ENCODE results near the gene THUMPD2.

The THUMPD2 gene

DNA sequence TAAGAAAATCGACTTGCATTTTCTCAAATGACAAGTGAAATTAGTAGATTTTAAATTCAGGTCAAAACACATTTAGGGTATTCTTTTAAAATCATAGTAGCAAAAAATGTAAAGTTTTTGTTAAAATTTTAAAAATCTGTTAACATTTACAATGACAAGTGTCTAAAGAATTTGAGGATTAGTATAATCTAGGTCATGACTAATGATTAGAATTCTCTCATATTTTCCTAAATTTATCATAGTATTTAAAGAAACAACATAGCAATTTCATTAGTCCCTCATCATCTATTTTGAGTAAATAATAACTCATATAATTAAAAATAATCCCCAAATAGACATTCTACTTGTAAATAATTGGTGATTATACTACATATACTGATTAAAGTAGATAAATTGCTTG, 23.6 kb downstream of the THUMPD2 start:
- DNase-seq = no peak

DNA sequence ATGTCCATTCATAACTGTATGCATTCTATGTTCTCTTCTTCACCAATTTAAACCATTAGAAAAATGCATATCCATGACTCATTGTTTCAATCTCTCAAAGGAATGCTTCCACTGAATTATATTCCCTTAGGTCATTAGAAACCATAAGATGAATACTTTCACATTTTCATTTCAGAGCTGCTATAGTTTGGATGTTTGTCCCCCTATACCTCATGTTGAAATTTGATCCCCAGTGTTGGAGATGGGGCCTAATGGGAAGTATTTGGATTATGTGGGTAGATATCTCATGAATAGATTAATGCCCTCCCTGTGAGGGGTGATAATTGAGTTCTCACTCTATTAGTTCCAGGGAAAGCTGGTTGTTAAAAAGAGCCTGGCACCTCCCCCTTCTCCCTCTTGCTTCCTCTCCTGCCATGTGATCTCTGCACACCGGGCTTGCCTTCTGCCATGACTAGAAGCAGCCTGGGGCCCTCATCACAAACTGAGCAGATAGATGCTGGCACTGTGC, 35.7 kb downstream of the THUMPD2 start:
- DNase-seq = peak; percentile 74

DNA sequence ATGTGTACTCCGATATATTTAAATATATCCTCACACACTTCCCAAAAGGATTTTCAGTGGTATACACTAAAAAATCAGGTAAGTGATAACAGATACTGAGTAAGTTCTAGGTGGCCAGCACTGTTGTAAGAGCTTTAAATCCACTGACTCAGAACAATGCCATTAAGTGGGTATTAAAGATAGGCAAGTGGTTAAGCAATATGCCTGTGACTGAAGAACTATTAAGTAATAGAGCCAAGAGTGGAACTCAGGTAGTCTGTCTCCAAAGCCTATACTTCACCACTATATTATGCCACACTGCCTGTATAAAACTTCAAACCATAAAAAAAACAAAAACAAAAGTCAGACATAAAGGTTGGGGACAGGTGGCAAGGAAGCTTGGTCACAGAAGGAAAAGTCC, 37.2 kb downstream of the THUMPD2 start:
- DNase-seq = no peak

DNA sequence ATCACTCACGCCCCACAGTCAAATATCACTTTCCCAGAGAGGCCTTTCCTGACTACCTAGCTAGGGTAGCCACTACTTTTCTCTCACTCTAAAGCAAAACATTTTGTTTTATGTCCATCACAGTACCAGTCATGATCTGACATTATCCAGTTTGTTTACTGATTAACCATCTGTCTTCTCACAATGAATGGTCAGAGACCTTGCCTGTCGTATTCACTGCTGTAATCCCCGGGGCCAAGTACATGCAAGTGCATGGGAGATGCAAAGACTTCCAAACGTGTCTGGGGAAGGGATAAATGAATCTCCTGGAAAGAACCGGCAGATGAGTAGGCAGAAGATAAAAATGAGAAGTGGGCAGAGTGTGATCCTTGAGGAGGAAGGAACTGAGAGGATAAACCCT, 39.7 kb downstream of the THUMPD2 start:
- no peak for DNase-seq

DNA sequence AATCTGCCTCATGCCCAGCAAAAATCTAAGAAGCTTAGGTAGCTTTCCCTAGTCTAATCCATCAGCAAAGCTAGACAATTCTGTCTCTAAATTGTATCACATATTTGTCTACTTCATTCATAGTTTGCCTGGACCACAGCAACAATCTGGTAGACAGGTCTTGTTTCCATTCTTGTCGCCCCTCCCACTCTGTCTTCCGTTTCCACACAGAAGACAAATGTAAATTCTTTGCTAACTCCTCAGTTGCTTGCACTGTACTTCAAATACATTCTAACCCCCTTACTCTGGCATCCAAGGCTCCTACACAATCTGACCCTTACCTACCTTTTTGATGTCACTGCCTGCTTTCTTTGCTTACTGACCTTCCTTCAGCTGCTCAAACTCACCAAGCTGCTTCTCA, 40.1 kb downstream of the THUMPD2 start:
- peak; percentile 15 for DNase-seq

DNA sequence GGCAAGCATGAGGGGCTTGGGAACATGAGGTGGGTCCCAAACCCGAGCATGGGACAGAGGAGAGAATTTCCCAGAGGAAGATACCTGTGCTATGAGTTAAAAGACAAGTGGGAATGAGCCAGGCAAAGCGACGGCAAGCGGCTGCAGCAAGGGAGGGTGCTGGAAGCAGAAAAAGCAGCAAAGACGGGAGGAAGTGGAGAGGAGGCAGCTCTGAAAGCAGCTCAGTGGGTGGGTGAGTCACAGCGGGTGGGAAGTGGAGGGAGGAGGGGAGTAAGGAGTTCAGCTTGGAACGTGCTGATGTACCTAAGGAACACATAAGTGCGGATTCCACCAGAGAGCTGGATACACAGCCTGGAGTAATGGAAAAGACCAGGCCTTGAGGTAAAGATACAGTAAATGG, 41.4 kb downstream of the THUMPD2 start:
- DNase-seq = peak; percentile 91

DNA sequence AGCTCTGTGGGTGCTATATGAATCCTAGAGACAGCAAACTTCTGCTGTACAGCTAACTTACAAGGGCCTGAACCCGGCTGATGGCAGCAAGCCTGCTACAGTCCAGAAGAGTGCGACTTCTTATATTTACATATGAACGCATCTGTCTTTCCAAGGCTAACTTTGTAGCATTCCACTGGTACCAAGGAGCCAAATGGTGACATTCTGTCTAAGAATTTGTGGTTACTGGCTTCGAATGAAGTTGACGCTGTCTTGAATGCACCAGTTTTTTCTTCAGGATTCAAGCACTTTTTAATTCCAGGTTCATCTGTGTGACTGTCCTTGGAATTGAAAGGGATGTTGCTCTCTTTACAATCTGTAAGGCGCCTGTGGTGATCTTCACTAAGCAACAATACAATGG, 42.4 kb downstream of the THUMPD2 start:
- peak; percentile 88 for DNase-seq

DNA sequence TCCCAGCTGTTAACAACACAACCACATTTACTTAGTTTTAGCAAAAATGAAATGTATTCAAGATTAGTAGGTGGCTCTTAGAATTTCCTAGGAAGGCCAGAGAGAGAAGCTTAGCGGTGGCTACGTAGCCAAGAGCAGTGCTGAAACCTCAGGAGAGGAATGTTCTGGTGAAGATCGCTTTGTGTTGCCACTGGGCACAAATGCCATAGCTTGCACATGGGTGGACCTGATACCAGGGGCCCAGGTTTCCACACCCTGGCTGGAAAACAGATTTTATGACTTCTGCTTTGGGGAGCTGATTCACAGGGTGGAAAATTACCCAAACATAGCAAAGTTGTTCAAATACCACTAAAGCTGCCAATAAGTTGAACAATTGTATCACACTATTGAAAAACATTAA, 43.4 kb downstream of the THUMPD2 start:
- no peak for DNase-seq

DNA sequence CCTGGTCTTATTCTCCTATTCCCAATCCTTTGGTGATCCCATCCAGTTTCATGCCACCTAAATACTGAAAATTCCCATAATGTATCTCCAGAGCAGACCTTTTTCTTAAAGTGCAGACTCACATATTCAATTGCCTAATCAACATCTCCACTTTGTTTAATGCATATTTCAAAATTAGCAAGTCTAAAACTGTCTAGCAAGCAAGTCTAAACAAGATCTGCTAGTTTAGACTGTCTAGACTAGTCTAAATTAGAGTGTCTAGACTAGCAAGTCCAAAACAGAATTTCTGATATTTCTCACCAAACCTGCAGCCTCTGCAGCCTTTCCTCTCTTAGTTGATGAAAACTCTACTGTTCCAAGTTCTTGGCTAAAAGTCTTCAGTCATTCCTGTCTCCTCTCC, 44.6 kb downstream of the THUMPD2 start:
- DNase-seq = no peak

DNA sequence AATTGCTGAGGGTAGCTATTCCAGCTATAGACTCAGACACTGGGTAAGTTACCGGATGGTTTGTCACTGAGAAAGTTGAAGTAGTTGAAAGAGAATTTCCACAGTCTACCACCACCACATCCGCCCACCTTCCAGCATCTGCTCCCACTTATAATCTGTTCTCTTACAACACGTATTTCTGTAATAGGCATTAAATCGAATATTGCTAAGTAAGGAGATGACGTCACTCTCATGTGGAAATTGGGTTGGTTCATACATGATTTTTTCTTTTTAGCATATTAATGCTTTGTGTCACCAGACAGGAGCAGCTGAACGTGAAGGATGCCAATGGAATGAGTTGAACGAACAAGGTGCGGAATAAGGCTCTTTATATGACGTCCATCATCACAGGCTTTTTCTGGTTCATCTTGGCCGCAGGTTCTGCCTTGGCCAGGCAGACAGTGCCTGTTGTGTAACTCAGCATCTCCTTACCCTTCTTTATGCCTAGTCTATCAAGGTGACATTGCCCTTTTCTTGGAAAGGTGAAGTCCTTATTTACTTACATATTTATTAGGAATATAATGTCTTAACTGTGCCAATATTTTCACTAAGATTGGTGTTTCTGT, 45.9 kb downstream of the THUMPD2 start:
- no peak for DNase-seq

DNA sequence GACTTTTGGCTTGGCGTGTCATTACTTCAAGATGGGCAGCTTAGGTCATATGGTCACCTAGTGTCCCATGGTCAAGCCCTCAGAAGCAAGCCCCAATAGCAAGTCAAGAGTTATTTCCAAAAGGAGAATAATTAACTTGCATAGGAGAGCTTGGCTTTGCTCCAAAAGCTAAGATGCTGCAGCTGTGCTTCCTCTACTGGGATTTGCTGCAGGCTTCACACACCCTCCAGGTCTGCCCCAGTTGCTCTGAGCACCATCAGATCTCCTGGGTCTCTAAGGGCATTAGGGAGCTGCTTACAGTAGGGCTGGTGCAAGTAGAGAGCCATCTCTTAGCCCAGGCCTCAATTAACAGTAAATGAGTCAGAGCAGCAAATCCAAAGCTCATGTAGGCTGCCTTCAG, 46.6 kb downstream of the THUMPD2 start:
- no peak for DNase-seq

DNA sequence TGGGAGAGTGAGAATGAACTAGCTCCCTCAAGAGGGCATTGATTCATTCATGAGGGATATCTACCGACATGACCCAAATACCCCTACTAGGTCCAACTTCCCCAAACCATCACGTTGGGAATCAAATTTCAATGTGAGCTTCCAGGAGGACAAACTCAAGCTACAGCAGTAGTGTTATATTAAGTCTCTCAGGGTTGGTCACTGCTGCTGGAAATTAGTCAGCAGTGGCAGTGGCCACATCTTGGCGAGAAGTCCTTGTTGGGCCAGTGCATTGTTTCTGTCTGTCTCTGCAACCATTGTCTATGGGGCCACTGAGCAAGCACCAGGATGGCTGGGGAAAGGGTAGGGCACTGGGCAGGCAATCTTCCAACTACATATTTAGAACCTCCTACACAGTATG, 47.5 kb downstream of the THUMPD2 start:
- no peak for DNase-seq

DNA sequence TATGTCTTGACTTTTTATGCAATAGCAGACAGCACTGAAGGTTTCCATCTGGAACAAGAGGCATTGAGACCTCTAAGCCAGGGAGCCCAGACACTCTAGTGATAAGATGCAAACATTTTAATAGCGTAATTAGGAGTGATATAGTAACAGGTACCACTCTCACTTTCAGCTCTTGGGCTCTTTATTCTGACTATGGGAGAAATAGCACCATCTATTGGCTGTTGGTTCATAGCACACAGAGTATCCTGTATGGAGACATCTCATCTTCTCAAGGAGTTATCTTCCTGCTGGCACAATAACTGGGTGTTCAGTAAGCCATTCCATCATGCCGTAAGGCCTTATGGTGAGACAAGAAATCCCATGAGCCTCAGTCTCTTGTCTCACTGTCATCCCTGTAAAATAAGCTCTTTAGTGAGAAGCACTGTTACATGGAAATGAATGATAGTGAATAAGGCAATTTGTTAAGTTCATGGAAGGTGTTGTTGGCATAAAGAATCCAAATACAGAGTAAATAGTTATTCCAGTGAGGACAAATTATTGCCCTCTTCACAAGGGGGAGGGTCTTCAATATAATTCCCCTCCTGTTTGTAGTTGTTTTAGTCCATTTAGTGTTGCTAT, 48.3 kb downstream of the THUMPD2 start:
- peak; percentile 37 for DNase-seq

DNA sequence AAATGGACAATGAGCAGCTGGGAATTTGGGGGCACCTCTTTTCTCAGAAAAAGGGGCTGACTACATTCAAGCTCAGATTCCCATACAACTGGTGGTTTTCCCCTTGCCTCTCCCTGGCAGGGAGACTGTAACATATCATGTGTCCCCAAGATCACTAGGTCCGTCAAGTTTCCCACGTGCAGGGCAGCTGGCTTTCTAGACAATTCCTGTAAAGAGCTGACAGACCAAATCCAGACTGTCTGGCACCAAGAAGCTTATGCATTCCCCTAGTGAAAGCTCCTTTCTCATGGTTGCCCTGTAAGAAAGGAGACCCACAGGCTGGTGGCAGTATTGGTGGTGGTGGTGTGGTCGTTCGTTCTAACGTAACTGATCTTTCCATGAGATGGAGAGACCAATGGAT, 48.8 kb downstream of the THUMPD2 start:
- DNase-seq = no peak

DNA sequence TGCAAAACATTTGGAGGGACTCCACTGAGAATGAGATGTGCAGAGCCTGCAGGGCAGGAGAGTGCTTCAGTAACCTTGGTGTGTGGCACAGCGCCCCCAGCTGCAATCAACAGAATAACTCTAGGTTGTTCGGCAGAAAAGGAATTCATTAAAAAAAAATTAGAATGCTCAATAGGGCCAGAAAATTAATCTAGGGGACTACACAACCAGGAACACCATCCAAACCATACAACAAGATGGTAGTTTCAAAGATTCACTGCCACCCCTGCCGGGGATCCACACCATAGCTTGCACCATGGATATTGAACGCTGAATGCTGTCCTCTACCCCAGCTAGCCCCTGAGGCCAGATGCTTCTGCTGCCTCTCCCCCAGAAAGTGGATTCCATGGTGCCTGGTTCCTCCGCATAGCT, 50.1 kb downstream of the THUMPD2 start:
- DNase-seq = peak; percentile 53

DNA sequence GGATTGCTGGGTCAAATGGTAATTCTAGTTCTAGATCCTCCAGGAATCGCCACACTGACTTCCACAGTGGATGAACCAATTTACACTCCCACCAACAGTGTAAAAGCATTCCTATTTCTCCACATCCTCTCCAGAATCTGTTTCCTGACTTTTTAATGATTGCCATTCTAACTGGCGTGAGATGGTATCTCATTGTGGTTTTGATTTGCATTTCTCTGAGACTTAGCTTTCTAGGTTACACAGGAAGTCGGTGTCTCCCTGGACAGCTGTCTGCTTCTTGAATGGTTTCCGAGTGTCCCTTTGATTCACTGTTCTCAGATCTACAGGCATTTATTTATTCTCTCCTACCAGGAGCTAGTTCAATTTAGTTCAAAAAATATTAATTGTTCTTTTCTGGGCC, 51.0 kb downstream of the THUMPD2 start:
- peak; percentile 16 for DNase-seq

DNA sequence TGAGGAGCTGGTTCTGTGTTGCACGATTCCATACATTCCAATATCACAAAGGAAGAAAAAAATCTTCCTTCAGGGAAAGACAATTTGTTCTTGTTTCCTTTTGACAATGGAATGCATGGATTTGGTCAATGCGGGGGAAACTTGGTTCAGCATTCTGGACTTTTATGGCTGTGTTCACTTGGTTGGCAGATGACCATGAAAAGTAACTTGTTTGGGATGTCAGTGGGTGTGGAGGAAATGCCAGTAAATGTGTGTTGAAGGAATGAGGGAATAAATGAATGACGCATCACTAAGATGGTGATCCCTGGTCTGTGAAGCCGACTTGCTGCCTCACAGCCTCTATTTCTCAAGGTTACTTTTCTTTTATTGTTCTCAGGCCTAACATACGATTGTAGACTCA, 53.7 kb downstream of the THUMPD2 start:
- peak; percentile 83 for DNase-seq

DNA sequence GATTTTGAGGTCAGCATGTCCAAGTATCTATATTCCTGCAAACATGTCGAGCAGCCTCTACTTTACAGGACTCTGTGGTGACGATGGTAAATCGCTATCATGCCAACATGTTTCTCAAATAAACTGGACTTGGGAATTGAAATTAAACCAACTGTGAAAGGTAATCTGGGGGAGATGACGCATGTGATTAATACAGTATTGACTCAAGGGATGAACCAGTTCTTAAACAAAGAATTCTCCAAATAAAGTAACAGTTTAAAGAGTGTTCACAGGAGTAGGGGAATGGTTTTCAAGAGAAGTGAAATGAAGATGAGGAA, 54.3 kb downstream of the THUMPD2 start:
- no peak for DNase-seq

DNA sequence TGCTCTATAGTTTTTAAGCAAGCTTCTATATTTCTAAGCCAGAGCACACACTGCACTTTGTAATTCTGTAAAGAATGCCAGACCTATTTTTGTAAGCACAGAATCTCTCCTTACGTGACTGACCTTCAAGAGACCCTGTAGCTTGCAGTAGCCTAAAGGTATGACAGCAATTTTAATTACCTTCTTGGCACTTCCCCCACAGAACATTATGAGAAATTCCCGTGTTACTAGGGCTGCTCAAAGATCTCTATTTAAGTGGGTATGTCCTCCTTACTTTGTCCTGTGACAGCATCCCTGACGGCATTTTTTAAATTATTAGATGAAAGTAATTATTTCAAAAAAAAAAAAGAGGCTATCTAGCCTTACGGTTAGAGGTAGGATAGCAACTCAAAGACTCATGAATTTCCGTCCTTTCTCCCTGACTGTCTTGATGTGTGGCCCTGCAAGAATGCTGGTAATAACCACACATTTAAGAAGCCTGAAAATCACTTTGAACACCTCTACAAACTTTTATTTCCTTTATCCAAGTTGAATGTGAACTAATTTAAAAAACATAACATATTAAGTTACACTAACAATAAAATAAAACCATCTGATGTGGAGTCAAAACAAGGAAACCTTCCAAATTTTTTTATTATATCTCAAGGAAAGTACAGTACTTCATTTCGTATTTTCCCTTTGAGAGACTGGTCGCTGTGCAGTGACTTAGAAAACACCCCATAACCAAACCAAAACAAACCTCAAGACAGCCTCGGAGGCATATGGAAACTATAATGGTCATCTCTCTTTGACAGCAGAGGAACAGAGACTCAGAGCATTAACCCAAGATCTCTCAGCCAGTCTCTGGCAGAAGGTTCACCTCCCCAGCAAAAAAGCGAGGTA, 54.9 kb downstream of the THUMPD2 start:
- no peak for DNase-seq

DNA sequence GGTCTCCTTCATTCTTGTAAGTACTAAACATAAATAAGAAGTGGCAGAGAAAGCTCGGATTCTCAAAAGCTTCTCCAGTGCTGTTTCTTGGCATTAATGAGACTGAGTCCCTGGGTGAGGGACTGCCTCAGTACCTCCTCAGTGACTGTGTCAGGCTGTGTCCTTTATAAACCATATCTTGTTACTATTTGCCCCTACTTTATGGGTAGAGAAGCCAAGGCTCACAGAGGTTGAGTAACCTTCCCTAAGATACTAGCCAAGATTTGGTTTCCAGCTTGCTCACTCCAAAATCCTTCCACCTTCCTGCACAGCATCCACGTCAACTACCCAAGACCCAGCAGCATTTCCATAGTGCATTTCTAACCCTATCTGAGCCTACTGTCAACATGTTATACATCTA, 55.6 kb downstream of the THUMPD2 start:
- no peak for DNase-seq

DNA sequence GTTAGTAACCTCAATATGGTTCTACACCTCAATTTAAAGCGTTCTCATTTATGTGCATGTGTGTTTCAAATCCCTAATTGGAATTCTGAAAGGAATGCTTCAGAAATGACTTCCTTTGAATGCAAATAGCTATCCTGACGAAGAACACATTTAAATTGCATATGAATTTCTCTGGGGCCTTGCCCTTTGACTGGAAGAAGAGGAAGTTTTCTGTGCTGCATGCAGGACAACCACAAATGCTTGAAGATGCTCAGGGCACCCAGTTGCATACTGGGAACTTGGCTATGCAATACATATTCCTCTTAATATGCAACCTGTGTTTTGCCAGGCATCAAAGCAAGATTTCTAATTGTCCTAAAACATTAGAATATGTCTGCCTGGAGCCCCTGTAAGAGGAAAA, 58.1 kb downstream of the THUMPD2 start:
- no peak for DNase-seq

DNA sequence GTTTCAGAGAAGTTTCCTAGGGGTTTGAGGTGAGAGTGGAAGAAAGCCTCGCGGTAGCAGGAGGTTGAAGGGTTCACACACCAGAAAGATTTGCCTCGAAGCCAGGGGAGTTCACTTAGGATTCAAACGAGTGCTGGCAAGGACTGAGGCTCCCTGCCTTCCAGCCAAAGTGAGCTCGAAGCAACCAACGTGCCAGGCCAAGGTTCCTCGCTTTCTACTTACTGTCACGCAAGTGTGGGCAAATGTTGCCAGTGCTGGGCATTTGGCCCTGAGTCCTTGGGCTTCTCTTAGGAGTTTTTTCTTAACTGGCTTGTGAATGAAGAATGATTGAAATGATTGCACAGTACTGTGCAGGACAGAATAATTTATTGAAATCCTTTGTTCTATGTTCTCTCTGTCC, 59.7 kb downstream of the THUMPD2 start:
- DNase-seq = no peak

DNA sequence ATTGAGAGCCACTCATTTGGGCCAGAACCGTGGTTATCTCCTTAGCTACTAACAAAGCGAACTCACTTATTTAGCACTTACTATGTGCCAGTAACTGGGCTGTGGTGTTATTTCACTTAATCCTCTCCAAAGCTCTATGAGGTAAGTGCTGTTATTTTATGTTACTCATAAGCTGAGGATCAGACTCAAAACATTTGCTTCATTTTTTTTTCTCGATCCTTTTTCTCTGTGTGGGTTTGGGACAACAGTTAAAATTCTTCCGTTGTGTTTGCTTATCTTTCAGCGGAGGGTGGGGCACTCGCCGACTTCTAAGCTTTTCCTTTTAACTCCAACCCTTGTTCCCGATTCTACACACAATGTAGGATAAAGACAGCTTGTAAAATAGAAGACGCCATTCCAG, 60.6 kb downstream of the THUMPD2 start:
- DNase-seq = no peak

DNA sequence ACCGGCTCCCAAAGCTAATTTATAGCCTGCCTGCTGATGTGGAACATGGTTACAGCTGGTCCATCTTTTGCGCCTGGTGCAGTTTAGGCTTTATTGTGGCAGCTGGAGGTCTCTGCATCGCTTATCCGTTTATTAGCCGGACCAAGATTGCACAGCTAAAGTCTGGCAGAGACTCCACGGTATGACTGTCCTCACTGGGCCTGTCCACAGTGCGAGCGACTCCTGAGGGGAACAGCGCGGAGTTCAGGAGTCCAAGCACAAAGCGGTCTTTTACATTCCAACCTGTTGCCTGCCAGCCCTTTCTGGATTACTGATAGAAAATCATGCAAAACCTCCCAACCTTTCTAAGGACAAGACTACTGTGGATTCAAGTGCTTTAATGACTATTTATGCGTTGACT, 62.0 kb downstream of the THUMPD2 start:
- no peak for DNase-seq

All from EL (cell line).